ENCODE results near the gene CBFB. TPM values are rescaled to one million over a fixed set of nuclear protein-coding genes. Genes with fewer than 3 reads are reported as not detected.
"Not testable (repeated sequence)": the region's sequence is repeated elsewhere in the genome, so short reads cannot be mapped to it uniquely, and the experiment has no call there.

The CBFB gene
- total RNA-seq = 40.9 TPM

DNA sequence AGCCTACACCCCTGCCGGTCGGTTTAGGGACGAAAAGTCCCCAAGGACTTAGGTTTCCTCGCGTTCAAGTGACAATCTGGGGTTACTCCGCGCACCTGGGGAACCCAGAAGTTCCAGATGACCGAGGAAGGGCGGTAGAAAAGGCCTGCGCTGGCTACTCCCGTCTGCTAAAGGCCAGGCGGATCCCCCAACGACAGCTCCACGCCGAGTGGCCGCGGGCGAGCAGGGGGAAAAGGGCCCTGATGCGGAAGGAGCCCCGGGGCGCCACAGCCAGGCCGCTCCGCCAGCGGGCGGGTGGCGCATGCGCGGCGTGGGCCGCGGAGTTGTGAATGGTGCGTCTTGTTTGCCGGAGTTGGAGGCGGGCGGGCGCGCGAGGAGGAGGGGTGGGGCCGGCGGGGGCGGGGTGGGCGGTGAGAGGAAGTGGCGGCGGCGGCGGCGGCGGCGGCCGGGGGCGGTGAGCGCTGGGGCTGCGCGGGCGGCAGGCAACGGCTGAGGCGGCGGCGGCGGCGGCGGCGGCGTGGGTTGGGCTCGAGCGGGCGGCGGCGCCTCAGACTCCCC, at the start of gene CBFB:
Gene CBFB (plus strand): TSS at position 454 of the 558 bp plus-strand sequence. CDS start 259 bp downstream, outside the sequence.
- DNase-seq (ENCODE audit: low spot score) = peak; percentile 93

DNA sequence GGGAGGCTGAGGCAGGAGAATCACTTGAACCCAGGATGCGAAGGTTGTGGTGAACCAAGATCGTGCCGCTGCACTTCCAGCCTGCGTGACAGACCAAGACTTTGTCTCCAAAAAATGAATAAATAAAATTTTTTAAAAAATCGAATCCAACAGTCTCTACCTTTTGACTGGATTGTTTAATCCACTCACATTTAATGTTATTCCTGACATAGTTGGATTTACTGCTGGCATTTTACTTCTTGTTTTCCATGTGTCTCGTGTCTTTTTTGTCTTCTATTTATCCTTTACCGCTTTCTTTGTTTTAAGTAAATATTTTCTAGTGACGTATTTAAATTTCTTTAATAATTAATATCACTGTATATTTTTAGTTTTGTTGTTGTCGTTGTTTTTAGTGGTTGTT, 45.9 kb upstream of the CBFB start:
- DNase-seq (ENCODE audit: low spot score) = no peak

DNA sequence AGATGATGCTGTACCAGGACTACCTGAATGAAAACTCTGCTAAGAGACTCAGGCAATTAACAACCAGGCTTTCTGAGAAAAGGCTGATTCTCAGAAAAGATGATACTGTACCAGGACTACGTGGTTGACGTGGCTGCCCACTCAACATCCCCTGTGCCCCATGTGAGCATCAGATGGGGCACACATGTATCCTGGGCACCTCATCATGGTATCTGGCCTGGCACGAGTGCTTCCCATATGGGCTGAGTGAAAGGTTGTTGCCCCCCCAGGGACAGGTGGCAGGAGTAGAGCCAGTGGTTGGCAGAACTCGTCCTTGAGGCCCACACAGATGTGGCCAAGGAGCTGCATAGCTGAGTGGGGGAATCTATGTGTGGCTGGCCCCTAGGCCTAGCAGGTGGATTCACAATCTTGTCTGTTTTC, 44.0 kb upstream of the CBFB start:
- no peak for DNase-seq (ENCODE audit: low spot score)

DNA sequence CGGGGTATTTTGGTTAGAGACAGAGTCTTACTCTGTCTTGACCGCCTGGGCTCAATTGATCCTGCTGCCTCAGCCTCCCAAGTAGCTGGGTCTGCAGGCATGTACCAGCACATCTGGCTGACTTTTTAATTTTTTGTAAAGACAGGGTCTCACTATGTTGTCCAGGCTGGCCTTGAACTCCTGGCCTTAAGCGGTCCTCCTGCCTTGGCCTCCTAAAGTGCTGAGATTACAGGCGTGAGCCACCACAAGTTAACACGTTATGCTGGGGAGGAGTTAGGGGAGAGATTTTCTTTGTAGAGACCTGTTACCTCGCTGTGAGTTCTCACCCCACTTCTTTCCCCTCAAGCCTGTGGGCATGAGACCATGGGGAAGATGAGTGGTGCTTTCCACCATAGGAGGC, 42.4 kb upstream of the CBFB start:
- no peak for DNase-seq (ENCODE audit: low spot score)

DNA sequence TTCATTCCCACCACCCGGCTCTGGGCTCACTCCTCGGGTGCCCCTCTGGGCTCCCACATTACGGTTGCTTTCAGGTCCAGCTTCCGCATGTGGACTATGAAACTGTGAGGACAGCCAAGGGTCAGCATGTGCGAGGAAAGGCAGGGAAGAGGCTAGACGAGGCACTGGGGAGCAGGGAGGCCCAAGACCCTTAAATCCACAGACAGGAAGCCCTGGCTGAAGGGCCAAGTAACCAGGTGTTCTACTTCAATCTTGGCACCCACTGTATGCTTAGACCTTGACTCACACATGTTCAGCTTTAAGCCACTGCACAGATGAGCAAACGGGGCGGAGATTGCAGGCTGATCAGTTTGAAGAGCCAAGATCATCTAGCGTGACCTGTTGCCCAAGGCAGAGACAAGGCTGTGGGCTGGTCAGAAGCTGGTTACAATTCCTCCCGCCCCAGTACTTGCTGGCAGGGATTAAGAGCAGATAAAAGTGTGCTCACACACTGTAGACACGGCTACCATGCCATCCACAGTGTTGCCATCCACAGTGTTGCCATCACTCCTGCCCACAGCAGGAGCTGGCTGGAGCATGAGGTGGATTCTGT, 40.7 kb upstream of the CBFB start, which contains the start of gene CES4A:
Gene CES4A (plus strand): TSS at position 393 of the 592 bp plus-strand sequence. CDS start 184 bp downstream, at position 577.
- DNase-seq (ENCODE audit: low spot score) = peak; percentile 46

DNA sequence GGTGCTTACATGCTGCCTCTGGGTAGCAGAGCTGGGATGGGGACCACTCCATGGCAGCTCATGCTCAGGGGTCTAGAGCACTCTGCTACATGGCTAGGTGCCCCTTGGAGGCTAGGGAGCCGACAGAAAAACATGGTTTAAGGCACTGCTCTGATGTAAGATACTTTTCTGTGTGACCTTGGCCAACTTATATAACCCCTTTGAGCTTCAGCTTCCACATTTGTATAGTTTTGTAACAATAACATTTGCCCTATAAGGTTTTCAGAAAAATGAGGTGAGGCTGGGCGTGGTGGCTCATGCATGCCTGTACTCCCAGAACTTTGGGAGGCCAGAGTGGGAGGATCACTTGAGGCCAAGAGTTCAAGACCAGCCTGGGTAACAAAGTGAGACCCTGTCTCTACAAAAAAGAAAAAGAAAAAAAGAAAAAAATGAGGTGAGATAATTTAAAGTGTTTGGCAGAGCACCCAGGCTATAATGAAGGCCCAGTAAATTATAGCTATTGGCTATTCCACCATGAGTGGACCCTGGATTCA, 37.3 kb upstream of the CBFB start:
- DNase-seq (ENCODE audit: low spot score) = no peak

DNA sequence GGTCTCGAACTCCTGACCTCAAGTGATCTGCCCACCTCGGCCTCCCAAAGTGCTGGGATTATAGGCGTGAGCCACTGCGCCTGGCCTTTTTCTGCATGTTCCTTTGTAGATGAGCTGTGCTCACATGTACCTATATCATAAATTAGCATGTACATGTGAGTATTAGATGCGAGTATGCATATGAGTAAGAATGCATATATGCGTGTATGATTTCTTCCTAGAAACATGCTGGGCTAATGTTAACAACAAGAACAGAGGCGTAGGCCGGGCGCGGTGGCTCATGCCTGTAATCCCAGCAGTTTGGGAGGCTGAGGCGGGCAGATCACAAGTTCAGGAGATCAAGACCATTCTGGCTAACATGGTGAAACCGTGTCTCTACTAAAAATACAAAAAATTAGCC, 35.4 kb upstream of the CBFB start:
- DNase-seq (ENCODE audit: low spot score) = not testable (repeated sequence)

DNA sequence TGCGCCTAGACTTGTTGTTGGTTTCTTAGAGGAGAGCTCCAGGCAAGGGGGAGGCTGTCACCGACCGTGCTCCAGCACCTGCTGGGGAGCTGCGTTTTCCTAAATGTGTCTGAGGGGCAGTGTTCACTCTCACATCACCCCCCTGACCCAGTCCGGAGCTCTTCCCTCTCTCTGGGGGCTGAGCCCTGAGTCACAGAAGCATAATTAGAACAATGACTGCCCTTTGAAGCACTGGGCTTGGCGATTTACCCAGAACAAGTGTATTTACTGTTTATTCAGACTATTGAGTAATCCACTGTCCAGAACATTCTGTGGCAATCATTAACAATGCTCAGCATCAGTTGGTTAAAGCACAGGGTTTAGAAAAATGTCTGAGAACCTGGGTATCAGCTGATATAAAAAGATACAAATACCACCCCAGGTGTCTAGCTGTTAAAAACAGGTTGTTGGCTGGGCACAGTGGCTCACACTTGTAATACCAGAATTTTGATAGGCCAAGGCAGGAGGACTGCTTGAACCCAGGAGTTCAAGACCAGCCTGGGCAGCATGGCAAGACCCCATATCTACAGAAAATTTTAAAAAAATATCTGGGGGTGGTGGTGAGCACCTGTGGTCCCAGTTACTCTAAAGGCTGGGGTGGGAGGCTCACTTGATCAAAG, 32.5 kb upstream of the CBFB start:
- peak; percentile 80 for DNase-seq (ENCODE audit: low spot score)

DNA sequence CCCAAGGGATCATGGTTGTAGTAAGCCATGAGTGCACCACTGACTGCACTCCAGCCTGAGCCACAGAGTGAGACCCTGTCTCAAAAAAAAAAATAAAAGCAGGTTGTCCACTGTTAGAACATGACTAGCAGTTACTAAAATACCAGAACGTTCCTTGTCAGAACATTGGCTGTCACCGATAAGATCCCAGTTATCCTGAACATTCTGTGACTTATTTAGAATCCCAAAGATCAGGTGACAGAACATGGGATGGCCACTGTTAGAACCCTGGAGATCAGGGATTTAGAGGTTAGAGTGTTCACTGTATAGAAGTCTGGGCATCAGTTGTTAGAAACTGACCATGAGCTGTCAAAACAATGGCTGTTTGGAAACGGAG, 32.0 kb upstream of the CBFB start:
- no peak for DNase-seq (ENCODE audit: low spot score)

DNA sequence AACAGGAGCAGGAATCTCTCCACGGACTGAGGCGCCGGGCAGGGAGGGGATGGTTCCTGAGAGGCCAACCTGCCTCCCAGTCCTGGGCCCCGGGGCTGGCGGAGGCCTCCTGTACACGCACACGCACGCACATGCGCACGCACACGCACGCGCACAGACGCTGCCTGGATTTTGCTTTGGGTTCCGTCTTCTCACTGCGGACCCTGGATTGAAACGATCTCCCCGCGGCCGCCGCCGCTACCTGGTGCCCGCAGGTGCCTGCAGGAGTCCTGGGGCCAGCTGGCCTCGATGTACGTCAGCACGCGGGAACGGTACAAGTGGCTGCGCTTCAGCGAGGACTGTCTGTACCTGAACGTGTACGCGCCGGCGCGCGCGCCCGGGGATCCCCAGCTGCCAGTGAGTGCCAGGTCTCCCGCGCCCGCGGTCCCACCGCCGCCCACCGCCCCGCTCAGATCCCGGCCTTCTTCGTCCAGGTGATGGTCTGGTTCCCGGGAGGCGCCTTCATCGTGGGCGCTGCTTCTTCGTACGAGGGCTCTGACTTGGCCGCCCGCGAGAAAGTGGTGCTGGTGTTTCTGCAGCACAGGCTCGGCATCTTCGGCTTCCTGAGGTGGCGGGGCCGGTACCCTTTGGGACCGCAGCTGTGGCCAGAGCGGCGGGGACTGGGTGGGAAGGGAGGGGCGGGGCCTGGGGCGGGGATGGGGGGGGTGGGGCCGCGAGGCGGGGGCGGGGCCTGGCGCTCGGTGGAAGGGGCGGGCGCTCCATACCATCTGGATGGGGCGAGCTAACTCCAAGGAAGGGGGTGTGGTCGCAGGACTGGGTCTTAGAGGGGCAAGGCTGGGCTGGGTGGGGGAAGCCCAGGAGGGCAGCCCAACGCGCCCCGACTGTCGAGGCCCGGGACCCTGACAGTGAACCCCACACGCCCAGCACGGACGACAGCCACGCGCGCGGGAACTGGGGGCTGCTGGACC, 28.3 kb upstream of the CBFB start:
- peak; percentile 41 for DNase-seq (ENCODE audit: low spot score)

DNA sequence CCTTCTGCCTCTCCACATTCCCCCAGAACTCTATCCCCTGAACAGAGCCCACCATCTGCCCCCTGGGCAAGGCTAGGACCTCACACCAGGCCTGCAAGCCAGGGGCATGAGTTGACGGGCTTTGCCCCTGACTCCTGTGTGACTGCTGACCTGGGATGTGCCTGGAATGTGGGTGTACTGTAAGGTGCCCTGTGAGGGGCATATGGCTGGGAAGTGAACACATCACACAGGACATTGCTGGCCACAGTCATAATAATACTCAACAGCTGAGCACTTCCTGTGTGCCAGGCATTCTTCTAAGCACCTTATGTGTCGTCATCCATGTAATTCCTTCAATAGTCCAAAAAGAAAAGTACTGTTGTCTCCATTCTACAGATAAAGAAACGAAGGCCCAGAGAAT, 27.2 kb upstream of the CBFB start:
- no peak for DNase-seq (ENCODE audit: low spot score)

DNA sequence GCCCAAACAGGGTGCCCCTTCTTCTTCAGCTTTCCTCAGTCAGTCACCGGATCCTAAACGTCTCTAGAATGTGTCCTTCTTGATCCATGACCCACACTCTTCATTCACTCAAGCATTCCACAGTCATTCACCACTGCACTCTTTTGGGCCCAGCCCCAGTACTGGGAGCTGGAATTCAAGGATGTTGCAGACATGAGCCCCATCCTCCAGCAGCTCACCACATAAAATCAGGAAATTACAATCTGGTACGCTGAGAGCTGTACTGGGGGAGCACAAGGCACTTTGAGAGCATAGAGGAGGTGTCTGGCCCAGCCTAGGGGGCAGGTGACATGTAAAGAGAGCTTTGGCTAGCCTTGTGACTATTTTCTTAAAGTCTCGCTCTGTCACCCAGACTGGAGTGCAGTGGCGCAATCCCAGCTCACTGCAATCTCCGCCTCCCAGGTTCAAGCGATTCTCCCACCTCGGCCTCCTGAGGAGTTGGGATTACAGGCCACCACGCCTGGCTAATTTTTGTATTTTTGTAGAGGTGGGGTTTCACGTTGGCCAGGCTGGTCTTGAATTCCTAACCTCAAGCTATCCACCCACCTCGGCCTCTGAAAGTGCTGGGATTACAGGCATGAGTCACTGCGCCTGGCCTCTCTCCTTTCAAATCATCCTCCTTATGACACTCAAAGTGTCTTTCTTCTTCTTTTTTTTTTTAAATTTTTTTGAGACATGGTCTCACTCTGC, 21.9 kb upstream of the CBFB start:
- no peak for DNase-seq (ENCODE audit: low spot score)

DNA sequence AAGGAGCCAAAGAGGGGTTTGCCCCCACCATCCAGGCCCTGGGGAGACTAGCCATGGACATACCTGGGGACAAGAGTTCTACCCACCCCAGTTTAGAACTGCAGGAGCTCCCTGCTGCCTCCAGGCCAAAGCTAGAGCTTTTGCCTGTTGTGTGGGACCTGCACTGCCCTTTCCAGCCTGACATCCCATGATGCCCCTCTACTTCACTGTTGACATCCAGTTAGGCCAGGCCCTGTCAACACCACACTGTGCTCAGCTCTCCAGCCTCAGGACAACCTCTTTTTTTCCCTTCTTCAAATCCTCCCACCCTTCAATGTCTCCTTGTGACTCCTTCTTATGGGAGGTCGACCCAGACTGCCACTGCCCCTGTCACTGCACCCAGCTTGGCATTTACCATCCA, 19.8 kb upstream of the CBFB start:
- DNase-seq (ENCODE audit: low spot score) = no peak

DNA sequence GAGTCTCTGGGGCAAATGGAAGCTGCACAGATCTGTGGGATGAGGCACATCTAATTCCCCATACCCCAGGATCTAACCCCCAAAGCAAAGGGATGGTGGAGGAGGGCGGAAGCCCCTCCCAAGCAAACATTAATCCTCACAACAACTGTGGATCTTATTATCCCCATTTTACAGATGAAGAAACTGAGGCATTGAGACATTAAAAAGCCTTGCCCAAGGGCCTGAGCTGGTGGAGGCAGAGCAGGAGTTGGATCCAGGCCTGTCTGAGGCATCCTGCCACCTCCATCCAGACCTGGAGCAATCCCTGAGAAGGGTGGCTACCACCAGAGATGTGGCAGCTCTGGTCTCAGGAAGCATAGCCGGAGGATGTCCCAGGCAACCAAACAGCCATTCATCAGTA, 17.7 kb upstream of the CBFB start:
- no peak for DNase-seq (ENCODE audit: low spot score)

DNA sequence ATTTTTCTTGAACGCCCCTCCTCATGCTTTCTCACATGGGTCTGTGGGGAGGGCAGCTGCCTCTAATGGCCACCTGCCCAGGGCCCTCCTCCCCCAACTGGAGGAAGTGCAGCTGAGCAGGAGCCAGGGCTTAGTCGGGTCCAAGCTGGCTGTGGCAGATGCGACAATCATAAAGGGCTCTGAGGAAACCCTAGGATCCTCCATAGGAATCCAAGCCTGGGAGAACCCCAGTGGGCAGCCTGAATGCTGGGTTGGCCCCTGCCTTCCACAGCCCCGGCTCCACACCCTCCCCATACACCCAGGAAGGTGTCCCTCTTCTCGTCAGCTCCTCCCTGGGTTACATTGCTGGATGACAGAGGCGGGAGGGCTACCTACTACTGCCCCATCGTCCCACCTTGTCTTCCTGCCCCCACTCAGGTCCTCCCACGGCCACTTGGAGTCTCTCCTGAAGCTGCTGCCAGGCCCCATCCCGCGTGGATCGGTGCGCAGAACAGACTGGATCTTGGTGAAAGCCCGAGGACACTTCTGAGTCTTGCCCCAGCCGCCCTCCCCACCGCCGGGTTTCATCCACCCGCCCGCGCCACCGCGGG, 15.6 kb upstream of the CBFB start:
- DNase-seq (ENCODE audit: low spot score) = no peak

DNA sequence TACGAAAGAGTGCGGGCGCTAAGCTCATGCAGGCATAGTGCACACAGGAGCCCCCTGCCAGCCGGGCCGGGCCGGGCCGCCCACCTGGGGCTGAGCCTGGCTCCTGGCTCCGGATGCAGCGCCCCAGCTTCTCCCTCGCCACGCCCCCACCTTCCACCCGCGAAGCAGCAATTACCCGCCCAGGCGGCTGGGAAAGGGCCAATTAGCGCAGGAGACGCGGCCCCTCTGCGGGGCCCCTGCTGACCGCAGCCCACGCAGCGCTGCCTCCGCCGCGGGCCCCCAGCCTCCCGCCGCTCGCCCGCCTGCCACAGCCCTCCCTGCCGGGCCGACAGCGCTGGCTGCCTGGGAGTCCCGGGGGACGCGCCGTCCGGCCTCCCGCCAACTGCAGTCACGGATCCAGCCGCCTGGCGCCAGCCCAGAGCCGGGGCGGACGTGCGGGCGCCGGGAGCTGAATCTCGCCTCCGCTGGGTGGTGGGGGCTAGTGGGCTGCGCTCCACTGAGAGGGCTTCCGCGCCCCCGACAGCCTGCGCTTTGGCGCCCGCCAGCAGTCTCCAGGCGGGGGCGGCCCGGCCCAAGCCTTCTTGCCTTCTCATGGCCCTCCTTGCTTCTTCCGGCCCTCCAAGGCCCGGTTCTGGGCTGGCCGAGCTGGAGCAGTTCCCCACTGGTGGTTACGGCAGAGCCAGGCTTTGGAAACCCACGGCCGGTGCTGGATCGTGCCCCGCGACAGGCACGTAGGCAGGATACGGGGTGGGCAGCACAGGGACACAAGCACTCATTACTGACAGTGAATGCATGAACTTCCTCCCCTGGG, 14.9 kb upstream of the CBFB start:
- peak; percentile 61 for DNase-seq (ENCODE audit: low spot score)

DNA sequence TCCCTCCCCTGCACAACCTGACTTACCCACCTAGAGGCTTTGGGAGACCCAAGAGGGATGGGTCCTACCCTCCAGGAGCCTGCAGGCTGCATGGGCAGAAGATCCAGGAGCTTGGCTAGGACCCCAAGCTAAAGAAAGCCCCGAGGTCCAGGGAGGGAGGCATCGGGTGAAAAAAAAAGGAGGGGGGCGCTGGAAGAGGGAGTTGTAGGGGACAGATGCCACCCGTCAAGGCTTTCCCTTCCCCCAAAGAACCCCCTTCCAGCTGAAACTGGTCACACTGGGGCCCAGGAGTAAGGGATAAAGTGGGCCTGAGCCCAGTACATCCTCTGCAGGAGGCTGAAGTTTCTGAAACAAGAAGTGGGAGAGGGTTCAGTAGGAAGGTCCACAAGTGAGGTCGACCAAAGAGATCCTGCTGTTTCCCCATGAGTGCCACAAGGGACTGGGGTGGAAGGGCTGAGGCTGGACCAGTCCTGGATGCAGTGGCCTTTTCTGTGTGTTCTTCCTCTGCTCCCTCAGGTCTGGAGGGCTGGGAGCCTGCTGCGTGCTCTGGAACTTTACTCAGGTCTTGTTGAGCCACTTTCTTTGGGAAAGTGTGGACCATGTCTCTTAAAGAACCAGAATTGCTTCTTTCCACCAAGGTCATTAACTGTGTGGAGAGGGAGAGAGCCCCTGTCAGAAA, 14.2 kb upstream of the CBFB start:
- DNase-seq (ENCODE audit: low spot score) = no peak

DNA sequence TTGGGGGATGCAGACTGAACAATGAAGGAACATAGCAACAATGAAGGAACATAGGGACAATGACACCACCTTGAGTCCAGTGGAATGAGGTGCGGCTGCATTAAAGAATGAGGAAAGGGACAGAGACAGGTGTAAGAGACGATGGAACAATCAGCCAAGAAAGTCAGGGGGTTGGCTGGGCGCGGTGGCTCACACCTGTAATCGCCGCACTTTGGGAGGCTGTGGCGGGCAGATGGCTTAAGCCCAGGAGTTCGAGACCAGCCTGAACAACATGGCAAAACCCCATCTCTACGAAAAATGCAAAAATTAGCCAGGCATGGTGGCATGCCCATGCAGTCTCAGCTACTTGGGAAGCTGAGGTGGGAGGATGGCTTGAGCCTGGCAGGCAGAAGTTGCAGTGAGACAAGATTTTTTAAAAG, 13.6 kb upstream of the CBFB start:
- peak; percentile 47 for DNase-seq (ENCODE audit: low spot score)

DNA sequence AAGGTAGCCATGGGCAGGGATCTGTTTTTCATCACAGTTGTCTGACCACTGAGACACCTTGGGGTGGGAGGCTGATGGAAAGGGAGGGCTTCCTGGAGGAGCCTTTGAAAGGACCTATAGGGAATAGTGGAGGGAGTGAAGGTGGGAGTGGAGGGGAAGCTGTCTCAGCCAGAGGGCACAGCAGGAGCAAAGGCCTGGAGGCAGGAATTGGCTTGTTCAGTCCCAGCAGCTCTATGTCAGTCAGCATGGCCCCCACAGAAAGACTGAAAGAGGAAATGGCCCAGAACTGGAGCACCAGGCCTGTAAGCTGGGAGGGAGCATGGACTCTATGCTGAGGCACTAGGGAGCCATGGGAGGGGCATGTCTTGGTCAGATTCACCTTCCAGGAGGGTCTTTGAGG, 12.8 kb upstream of the CBFB start:
- no peak for DNase-seq (ENCODE audit: low spot score)
